ENCODE data around the gene MOV10L1.

DNA sequence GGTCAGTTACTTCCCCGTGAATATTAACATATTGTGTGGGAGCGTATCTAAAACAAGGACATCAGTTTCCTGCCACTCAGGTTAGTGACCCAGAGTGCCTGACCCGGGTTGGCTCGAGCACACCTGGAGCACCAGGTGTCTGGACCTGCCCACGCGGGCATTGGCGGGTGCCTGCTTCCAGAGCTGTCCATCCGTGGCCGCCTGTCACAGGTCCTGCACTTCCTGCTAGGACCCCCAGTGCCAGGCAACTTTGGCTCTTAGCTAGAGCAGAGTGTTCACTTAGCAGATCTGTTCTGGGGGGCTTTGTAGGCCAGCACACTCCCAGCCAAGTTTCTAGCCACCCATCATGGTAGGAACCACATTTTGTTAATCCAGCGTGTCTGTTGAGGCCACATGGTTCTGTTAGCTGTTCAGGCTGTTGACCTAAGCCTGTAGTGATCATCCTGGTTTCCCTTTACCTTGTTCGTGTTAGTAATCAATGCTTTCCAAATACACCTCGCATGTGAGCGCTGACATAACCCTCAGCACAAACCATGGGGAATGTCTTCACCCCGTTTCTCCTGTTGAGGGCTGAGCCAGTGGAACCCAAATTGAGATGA lies 29.5 kb downstream of the MOV10L1 start:
- TF ChIP-seq, protein P1, sequence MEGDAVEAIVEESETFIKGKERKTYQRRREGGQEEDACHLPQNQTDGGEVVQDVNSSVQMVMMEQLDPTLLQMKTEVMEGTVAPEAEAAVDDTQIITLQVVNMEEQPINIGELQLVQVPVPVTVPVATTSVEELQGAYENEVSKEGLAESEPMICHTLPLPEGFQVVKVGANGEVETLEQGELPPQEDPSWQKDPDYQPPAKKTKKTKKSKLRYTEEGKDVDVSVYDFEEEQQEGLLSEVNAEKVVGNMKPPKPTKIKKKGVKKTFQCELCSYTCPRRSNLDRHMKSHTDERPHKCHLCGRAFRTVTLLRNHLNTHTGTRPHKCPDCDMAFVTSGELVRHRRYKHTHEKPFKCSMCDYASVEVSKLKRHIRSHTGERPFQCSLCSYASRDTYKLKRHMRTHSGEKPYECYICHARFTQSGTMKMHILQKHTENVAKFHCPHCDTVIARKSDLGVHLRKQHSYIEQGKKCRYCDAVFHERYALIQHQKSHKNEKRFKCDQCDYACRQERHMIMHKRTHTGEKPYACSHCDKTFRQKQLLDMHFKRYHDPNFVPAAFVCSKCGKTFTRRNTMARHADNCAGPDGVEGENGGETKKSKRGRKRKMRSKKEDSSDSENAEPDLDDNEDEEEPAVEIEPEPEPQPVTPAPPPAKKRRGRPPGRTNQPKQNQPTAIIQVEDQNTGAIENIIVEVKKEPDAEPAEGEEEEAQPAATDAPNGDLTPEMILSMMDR (conservative IDR thresholded peaks at IDR 0.05; ENCODE audit: low read depth in 2 of 2): no peak
- TF ChIP-seq, protein P2, sequence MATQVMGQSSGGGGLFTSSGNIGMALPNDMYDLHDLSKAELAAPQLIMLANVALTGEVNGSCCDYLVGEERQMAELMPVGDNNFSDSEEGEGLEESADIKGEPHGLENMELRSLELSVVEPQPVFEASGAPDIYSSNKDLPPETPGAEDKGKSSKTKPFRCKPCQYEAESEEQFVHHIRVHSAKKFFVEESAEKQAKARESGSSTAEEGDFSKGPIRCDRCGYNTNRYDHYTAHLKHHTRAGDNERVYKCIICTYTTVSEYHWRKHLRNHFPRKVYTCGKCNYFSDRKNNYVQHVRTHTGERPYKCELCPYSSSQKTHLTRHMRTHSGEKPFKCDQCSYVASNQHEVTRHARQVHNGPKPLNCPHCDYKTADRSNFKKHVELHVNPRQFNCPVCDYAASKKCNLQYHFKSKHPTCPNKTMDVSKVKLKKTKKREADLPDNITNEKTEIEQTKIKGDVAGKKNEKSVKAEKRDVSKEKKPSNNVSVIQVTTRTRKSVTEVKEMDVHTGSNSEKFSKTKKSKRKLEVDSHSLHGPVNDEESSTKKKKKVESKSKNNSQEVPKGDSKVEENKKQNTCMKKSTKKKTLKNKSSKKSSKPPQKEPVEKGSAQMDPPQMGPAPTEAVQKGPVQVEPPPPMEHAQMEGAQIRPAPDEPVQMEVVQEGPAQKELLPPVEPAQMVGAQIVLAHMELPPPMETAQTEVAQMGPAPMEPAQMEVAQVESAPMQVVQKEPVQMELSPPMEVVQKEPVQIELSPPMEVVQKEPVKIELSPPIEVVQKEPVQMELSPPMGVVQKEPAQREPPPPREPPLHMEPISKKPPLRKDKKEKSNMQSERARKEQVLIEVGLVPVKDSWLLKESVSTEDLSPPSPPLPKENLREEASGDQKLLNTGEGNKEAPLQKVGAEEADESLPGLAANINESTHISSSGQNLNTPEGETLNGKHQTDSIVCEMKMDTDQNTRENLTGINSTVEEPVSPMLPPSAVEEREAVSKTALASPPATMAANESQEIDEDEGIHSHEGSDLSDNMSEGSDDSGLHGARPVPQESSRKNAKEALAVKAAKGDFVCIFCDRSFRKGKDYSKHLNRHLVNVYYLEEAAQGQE (IDR thresholded peaks at IDR 0.05; ENCODE audit: unreplicated experiment): no peak
- no peak for TF ChIP-seq EZH2 (IDR thresholded peaks at IDR 0.05; ENCODE audit: low read depth, unreplicated experiment)
- no peak for TF ChIP-seq POLR2AphosphoS5 (IDR thresholded peaks at IDR 0.05; ENCODE audit: low read depth)
- no peak for TF ChIP-seq CREB1 (CRISPR knock-in tag; IDR thresholded peaks at IDR 0.05; ENCODE audit: low read depth)

Data from GM23338 (cell line).